ENCODE measurements around the gene CTNNA2.

The CTNNA2 gene

DNA sequence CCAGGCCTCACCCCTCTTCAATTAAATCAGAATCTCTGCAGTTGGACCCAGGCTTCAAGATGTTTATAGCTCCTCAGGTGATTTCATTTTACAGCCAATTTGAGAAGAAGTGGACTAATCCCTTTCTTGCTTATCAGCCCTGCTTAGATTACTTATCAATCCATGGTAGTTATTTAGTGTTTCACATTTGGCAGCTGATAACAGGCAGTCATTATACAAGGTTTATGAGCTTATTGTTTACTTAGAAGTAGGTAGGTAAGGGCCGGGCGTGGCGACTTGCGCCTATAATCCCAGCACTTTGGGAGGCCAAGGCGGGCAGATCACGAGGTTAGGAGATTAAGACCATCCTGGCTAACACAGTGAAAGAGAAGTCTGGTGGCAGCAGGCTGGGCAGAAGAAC, 237.5 kb downstream of the CTNNA2 start:
- TF ChIP-seq FOXP2 (optimal IDR thresholded peaks at IDR 0.05; ENCODE audit: borderline replicate concordance, extremely low read depth, extremely low read length, insufficient read depth) (no peak), POLR2AphosphoS5 (IDR thresholded peaks at IDR 0.05; ENCODE audit: low read depth, low read length) (no peak), TAF1 (IDR thresholded peaks at IDR 0.05; ENCODE audit: borderline replicate concordance, insufficient read depth, low read length) (no peak), SIN3A (IDR thresholded peaks at IDR 0.05; ENCODE audit: borderline replicate concordance, insufficient read depth, low read length) (no peak), REST (IDR thresholded peaks at IDR 0.05; ENCODE audit: insufficient read depth in 1 of 2, low read depth in 2 of 2, low read length in 2 of 2) (no peak)

DNA sequence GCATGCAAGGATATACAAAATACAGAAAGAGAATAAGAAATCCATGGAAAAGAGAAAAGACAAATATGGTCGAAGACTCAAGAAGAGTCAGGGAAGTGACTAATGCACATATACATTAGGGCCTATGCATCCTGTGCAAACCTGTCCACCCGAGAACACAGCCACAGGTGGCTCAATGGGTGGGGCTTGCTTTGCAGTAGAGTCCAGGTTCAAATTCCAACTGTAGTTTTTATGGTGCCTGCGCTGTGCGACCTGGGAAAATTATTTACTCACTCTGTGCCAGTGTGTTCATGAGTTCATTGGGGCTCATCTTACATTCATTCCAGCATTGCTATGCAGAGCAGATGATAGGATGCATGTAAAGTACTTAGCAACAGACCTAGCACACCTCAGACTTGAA, 244.7 kb downstream of the CTNNA2 start:
- no peak for TF ChIP-seq FOXP2 (optimal IDR thresholded peaks at IDR 0.05; ENCODE audit: borderline replicate concordance, extremely low read depth, extremely low read length, insufficient read depth)
- no peak for TF ChIP-seq TAF1 (IDR thresholded peaks at IDR 0.05; ENCODE audit: borderline replicate concordance, insufficient read depth, low read length)
- TF ChIP-seq POLR2AphosphoS5 (IDR thresholded peaks at IDR 0.05; ENCODE audit: low read depth, low read length): no peak
- no peak for TF ChIP-seq SIN3A (IDR thresholded peaks at IDR 0.05; ENCODE audit: borderline replicate concordance, insufficient read depth, low read length)
- TF ChIP-seq REST (IDR thresholded peaks at IDR 0.05; ENCODE audit: insufficient read depth in 1 of 2, low read depth in 2 of 2, low read length in 2 of 2): no peak

DNA sequence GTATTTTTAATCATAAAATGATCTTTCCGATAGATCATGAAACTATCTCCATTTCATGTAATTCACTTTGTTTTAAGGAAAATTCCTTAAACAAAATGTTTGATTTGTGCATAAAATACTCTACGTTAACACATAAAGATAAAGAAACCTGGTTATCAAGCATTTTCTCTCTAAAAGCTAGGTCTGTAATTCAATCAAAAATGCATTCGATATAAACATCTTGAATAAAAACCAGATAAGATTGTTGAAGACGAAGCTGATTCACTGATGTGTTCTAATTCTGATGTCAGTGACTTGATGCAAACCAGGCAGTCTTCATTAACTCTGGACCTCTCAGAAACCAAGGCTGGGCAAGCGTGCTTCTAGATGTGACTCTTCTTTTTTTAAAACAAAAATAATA, 245.2 kb downstream of the CTNNA2 start:
- TF ChIP-seq POLR2AphosphoS5 (IDR thresholded peaks at IDR 0.05; ENCODE audit: low read depth, low read length): no peak
- TF ChIP-seq TAF1 (IDR thresholded peaks at IDR 0.05; ENCODE audit: borderline replicate concordance, insufficient read depth, low read length): no peak
- TF ChIP-seq SIN3A (IDR thresholded peaks at IDR 0.05; ENCODE audit: borderline replicate concordance, insufficient read depth, low read length): no peak
- no peak for TF ChIP-seq FOXP2 (optimal IDR thresholded peaks at IDR 0.05; ENCODE audit: borderline replicate concordance, extremely low read depth, extremely low read length, insufficient read depth)
- TF ChIP-seq REST (IDR thresholded peaks at IDR 0.05; ENCODE audit: insufficient read depth in 1 of 2, low read depth in 2 of 2, low read length in 2 of 2): no peak

- TF ChIP-seq SIN3A (IDR thresholded peaks at IDR 0.05; ENCODE audit: borderline replicate concordance, insufficient read depth, low read length) (no peak), POLR2AphosphoS5 (IDR thresholded peaks at IDR 0.05; ENCODE audit: low read depth, low read length) (no peak), REST (IDR thresholded peaks at IDR 0.05; ENCODE audit: insufficient read depth in 1 of 2, low read depth in 2 of 2, low read length in 2 of 2) (no peak), FOXP2 (optimal IDR thresholded peaks at IDR 0.05; ENCODE audit: borderline replicate concordance, extremely low read depth, extremely low read length, insufficient read depth) (no peak), TAF1 (IDR thresholded peaks at IDR 0.05; ENCODE audit: borderline replicate concordance, insufficient read depth, low read length) (no peak)
These were observed 246.0 kb downstream of the CTNNA2 start for GRCh38 chr2:79758749-79759282.

DNA sequence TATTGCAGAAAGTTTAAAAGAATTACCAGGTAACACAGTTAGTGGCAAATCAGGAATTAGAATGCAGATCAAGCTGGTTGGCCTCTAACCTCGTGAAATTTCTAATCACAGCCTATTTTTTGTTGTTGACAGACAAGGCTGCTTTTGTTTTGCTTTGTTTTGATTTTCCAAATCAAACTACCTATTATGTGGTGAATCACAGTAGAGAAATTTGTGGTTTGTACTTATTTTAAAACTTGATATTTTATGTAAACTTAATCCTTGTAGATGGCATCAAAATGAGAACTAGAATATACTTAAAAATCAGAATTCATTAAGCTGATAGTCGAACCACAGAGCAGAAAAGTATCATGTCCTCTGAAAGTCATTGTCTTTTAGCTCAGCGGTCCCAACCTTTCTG, 258.1 kb downstream of the CTNNA2 start:
- TF ChIP-seq TAF1 (IDR thresholded peaks at IDR 0.05; ENCODE audit: borderline replicate concordance, insufficient read depth, low read length): no peak
- TF ChIP-seq FOXP2 (optimal IDR thresholded peaks at IDR 0.05; ENCODE audit: borderline replicate concordance, extremely low read depth, extremely low read length, insufficient read depth): no peak
- TF ChIP-seq POLR2AphosphoS5 (IDR thresholded peaks at IDR 0.05; ENCODE audit: low read depth, low read length): no peak
- no peak for TF ChIP-seq SIN3A (IDR thresholded peaks at IDR 0.05; ENCODE audit: borderline replicate concordance, insufficient read depth, low read length)
- no peak for TF ChIP-seq REST (IDR thresholded peaks at IDR 0.05; ENCODE audit: insufficient read depth in 1 of 2, low read depth in 2 of 2, low read length in 2 of 2)
